Body of pancreas (tissue), 4 donors: ENCODE results near the gene ANXA6. TPM values are rescaled to one million over a fixed set of nuclear protein-coding genes. Genes with fewer than 3 reads are reported as not detected.

ENCODE experiments used
- ATAC-seq: fragments of 150-250 bp; one replicate; pipeline ENCODE4 v1.9.1; 2016
- DNase-seq, 4 donors: peaks; one replicate each; pipeline ENCODE4 v3.0.0-alpha.2; 2019
- H3K27ac ChIP-seq, 4 donors: fragments of 200-600 bp; sonication (generic); 1 replicate in 3 of 4; 2 replicates in 1 of 4; pipeline versions ENCODE4 v1.5.1 to v1.6.1; 2016 to 2019; ENCODE audit warnings: mild to moderate bottlenecking in 1 of 4, mixed read lengths in 1 of 4, moderate library complexity in 1 of 4
- H3K27me3 ChIP-seq, 2 donors: fragments of 200-600 bp; sonication (generic); one replicate each; pipeline ENCODE4 v1.6.0; 2016; ENCODE audit warnings: mild to moderate bottlenecking in 1 of 2
- H3K36me3 ChIP-seq, 2 donors: fragments of 200-600 bp; sonication (generic); replicated peaks in 1 of 2; 2 replicates each; pipeline ENCODE4 v1.5.1; 2016; ENCODE audit warnings: low read depth in 2 of 2; ENCODE audit not compliant: insufficient read depth in 1 of 2
- H3K4me1 ChIP-seq: fragments of 200-600 bp; sonication (generic); one replicate; pipeline ENCODE4 v1.6.0; 2016
- H3K4me3 ChIP-seq, 2 donors: fragments of 200-600 bp; sonication (generic); 1 replicate in 1 of 2; 2 replicates in 1 of 2; pipeline ENCODE4 v1.5.1; 2016 to 2019
- H3K9me3 ChIP-seq, 3 donors: fragments of 200-600 bp; sonication (generic); 1 replicate in 2 of 3; 2 replicates in 1 of 3; pipeline ENCODE4 v1.5.1; 2016
- POLR2A ChIP-seq, 3 donors: fragments of 450-650 bp; IDR thresholded peaks; one replicate each; pipeline ENCODE4 v1.6.1; 2016; ENCODE audit warnings: antibody characterized with exemption in 3 of 3, mild to moderate bottlenecking in 2 of 3
- WGBS, 2 donors: methylation state at CpG; one replicate each; pipeline ENCODE4 v1.1.5; 2017; 5-methylcytosine and 5-hydroxymethylcytosine counted together
- intact Hi-C: fragments of 100-400 bp; cut with DNase I; formaldehyde crosslinking; loops from one replicate; pipeline ENCODE4 v1.15.1; 2023
- total RNA-seq, 2 donors: library from RNA; depleted of rRNA; stranded (reverse); fragments of >200 nt; gene quantifications; one replicate each; pipeline ENCODE4 v1.1.0, GENCODE V29; 2016
- TF ChIP-seq, protein P1 (sequence below), 7 experiments: fragments of 450-650 bp in 4 of 7; fragments of 200-600 bp in 3 of 7; sonication (generic) in 3 of 7; IDR thresholded peaks; one replicate each; pipeline ENCODE4 v1.5.1; 2016 to 2019; ENCODE audit warnings: antibody characterized with exemption in 7 of 7

Gene ANXA6
- total RNA-seq, 2 donors from 2014 or later, result 60.3 to 60.4 TPM

DNA sequence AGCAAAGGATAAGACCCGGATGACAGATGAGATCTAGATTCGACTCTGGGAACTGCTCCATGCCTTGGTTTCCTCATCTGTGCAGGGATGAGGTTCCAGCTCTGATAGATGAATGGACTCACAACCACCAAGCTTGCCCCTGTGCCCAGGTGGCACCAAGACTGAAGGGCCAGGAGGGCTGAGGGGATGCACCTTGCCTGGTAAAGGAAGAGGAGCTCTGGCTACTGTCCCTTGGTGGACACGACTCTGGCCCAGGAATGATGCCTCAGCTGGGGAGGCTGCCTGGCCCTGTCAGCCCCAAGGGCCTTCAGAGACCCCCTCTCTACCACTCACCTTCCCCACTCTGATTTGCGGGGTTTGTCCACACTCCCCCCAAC lies 24.9 kb upstream of the ANXA6 start:
- TF ChIP-seq, protein P1, sequence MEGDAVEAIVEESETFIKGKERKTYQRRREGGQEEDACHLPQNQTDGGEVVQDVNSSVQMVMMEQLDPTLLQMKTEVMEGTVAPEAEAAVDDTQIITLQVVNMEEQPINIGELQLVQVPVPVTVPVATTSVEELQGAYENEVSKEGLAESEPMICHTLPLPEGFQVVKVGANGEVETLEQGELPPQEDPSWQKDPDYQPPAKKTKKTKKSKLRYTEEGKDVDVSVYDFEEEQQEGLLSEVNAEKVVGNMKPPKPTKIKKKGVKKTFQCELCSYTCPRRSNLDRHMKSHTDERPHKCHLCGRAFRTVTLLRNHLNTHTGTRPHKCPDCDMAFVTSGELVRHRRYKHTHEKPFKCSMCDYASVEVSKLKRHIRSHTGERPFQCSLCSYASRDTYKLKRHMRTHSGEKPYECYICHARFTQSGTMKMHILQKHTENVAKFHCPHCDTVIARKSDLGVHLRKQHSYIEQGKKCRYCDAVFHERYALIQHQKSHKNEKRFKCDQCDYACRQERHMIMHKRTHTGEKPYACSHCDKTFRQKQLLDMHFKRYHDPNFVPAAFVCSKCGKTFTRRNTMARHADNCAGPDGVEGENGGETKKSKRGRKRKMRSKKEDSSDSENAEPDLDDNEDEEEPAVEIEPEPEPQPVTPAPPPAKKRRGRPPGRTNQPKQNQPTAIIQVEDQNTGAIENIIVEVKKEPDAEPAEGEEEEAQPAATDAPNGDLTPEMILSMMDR (IDR thresholded peaks at IDR 0.05), result no peak
- TF ChIP-seq POLR2A (IDR thresholded peaks at IDR 0.05), result no peak
- H3K4me1 ChIP-seq, result no peaks in the 10 kb centered on the region
- H3K27ac ChIP-seq, result no peak overlapping the region
- no peaks in the 10 kb centered on the region for H3K9me3 ChIP-seq
- peaks cover 0 to 1% of the 10 kb centered on the region in 2 donors for H3K36me3 ChIP-seq
- ATAC-seq, result no peak
- intact Hi-C loops, result no loop called here
- no peak overlapping the region for H3K4me3 ChIP-seq
- WGBS, 2 donors, result 90 to 91% methylated on average over 3 to 4 of the region's 4 CpGs
- DNase-seq, result no peak
- H3K27me3 ChIP-seq, result no peaks in the 10 kb centered on the region

DNA sequence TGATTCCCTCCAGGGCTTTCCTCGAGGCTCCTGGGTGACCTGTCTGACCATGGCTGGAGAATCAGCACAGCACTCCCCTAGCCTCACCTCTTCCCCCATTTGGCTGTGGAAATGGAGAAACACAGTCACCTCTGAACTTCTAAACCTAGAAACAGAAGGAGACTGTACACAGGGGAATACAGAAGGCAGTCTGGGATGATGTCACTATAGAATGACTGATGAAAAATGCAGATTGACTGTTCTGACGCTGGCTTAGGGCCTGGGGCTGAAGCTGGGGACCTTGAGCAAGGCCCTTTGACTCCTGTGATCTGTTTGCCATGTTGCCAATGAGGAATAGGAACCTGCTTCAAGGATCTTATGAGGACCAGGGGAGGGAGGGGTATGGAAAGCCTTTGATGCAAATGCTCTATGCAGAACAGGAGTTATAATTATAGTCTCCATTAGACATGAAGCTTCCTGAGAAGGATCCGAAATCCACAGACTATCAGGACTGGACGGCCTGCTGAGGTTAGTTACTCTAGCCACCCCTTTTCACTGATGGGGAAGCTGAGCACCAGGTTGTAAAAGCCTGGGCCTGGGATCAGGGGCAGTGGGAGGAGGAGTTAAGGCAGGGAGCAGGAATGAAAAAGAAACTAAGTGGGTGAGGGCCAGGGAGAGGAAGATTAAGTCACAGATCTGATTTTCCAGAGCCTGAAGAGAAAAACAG lies 24.4 kb upstream of the ANXA6 start:
- DNase-seq, result no peak
- intact Hi-C loops, result no loop called here
- Histone ChIP-seq H3K4me3 (no peak overlapping the region), H3K4me1 (no peaks in the 10 kb centered on the region), H3K27ac (no peak overlapping the region), H3K9me3 (no peaks in the 10 kb centered on the region), H3K27me3 (no peaks in the 10 kb centered on the region), H3K36me3 (peaks cover 0 to 1% of the 10 kb centered on the region in 2 donors)
- WGBS, 2 donors, result 84 to 86% methylated on average over 3 to 4 of the region's 4 CpGs
- TF ChIP-seq, protein P1 (IDR thresholded peaks at IDR 0.05), result no peak
- no peak for TF ChIP-seq POLR2A (IDR thresholded peaks at IDR 0.05)
- ATAC-seq, result no peak

DNA sequence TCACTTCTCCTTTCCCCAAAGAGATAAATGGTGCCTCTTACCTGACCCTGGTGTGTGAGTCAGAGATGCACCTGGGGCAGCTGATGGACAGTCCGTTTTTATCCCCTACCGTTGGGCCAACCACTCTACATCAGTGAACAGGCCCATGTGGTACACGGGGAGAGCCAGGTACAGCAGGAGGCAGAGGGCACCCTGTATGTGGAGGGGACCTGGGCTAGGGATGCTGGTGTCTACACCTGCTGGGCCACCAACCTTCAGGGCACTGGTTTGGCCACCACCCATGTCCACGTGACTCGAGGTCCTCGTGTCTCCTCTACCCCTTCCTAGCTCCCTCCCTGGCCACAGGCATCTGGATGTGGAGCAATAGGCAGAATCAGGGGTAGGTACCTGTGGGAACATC lies 22.7 kb upstream of the ANXA6 start:
- no peak for ATAC-seq
- WGBS, 2 donors, result 74 to 82% methylated on average over 6 of the region's 6 CpGs

DNA sequence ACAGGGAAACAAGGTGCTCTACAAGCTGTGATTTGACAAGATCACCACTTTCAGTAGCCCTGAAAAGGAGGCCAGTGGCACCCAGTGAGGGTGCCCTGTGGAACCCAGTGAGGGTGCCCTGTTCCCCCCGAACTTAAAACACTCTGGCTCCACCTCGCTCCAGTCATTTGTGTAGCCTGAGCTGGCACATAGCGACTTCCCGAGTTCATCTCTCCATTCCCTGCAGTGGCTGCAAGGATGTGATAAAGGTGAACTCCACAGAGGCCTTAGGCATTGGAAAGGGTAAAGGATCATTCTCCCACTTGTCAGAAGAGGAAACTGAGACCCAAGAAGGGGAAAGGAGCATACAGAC lies 21.9 kb upstream of the ANXA6 start:
- Histone ChIP-seq H3K9me3 (no peaks in the 10 kb centered on the region), H3K36me3 (no peaks in the 10 kb centered on the region), H3K4me1 (no peaks in the 10 kb centered on the region), H3K4me3 (no peak overlapping the region), H3K27ac (no peak overlapping the region), H3K27me3 (no peaks in the 10 kb centered on the region)
- intact Hi-C loops, result no loop called here
- 84 to 86% methylated on average over 4 of the region's 4 CpGs for WGBS, 2 donors
- ATAC-seq, result no peak
- no peak for TF ChIP-seq POLR2A (IDR thresholded peaks at IDR 0.05)
- TF ChIP-seq, protein P1 (IDR thresholded peaks at IDR 0.05), result no peak
- DNase-seq, result no peak

More for the DNA sequence above, 22.7 kb upstream of the ANXA6 start:
- Histone ChIP-seq H3K27ac (no peak overlapping the region), H3K4me1 (no peaks in the 10 kb centered on the region), H3K27me3 (no peaks in the 10 kb centered on the region), H3K9me3 (no peaks in the 10 kb centered on the region), H3K36me3 (peaks cover 0 to 1% of the 10 kb centered on the region in 2 donors), H3K4me3 (no peak overlapping the region)
- no peak for TF ChIP-seq POLR2A (IDR thresholded peaks at IDR 0.05)
- TF ChIP-seq, protein P1 (IDR thresholded peaks at IDR 0.05), result no peak
- DNase-seq, result no peak
- intact Hi-C loops, result no loop called here
